SKM-1 (cell line): ENCODE results near the gene UGT2B10.
"Not testable (repeated sequence)": the region's sequence is repeated elsewhere in the genome, so short reads cannot be mapped to it uniquely, and the experiment has no call there.

ENCODE experiments used
- DNase-seq: peaks from one replicate; lab custom pipeline; 2025; ENCODE audit not compliant: unreplicated experiment; lab: John Stamatoyannopoulos, UW

Gene UGT2B10

DNA sequence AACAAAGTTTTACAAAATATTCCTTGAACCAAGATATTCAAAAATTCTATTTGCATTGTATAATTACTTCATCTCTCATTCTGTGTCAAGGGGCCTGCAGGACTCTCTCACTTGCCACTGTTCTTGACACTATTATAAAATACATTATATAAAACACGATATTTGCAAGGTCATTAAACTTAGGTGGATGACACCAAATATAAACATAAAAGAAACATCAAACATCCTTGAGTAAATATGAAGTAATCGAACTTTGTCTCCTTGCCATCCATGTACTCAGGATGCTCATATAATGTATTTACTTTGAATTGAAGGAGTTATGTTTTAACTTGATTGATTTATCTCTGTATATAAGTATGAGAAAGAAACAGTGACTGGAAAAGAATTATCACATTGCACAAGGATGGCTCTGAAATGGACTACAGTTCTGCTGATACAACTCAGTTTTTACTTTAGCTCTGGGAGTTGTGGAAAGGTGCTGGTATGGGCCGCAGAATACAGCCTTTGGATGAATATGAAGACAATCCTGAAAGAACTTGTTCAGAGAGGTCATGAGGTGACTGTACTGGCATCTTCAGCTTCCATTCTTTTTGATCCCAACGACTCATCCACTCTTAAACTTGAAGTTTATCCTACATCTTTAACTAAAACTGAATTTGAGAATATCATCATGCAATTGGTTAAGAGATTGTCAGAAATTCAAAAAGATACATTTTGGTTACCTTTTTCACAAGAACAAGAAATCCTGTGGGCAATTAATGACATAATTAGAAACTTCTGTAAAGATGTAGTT is at the start of gene UGT2B10:
Gene UGT2B10 (plus strand): TSS at position 378 of the 793 bp plus-strand sequence. CDS start 26 bp downstream, at position 404.
- DNase-seq: not testable (repeated sequence)

DNA sequence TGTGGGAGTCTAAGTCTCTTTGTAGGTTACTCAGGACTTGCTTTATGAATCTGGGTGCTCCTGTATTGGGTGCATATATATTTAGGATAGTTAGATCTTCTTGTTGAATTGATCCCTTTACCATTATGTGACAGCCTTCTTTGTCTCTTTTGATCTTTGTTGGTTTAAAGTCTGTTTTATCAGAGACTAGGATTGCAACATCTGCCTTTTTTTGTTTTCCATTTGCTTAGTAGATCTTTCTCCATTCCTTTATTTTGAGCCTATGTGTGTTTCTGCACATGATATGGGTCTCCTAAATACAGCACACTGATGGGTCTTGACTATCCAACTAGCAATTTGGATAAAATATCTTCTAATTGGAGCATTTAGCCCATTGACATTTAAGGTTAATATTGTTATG is 44.0 kb upstream of the UGT2B10 start:
- DNase-seq: not testable (repeated sequence)

DNA sequence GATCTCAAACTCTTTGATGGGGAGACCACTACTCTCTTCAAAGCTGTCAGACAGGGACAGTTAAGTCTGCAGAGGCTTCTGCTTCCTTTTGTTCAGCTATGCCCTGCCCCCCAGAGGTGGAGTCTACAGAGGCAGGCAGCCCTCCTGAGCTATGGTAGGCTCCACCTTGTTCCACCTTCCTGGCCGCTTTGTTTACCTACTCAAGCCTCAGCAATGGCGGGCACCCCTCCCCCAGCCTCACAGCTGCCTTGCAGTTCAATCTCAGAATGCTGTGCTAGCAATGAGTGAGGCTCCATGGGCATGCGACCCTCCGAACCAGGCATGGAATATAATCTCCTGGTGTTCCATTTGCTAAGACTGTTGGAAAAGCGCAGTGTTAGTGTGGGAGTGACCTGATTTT is 42.1 kb upstream of the UGT2B10 start:
- DNase-seq: no peak

DNA sequence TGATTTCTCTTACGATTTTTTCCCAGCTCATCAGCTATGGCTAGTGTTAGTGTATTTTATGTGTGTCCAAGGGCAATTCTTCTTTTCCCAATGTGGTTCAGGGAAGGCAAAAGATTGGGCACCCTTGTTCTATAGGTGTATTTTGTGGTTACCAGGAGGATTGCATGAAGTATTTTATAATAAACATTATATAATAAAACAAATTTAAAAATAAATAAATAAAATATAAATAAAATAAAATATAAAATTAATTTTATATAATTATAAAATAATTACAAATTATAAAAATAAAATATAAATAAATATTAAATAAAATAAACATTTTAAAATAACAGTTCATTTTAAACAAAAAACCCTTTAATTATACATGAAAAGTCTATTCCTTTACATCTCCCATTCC is 35.6 kb upstream of the UGT2B10 start:
- DNase-seq: no peak

DNA sequence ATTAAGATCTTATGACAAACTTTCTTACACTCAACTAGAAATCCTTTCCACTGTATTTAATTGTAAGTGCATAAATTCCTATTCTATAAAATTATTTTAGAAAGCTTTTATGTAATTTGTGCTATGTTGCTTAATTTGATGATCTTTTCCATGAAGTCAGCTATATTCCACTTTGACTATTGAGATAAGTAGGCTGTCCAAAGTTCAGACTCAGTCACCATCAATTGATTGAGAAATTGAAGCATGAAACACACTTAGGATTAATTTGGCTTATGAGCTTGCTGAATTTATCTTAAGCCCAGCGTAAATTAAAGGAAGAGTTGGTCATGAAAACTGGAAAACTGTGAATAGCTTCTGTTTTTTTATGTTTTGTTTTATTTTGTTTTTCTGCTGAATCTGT is 18.7 kb upstream of the UGT2B10 start:
- no peak for DNase-seq

DNA sequence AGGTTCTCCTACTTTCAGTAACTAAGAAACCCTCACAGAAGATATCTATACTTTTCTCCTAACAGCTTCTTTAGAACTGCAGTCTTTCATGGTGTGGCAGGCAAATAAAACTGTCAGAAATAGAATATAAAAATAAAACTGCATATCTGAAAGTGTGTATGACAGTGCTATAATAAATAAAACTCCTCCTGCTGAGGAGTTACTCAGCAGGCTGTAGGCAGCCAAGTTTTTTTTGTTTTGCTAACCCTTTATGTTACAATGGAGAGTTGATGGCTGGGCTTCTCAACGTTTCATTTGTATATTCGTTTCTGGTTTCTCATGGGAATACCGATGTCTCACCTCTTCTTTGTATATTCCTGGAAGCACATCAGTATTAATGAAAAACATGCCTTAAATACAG is 18.2 kb upstream of the UGT2B10 start:
- DNase-seq: no peak

DNA sequence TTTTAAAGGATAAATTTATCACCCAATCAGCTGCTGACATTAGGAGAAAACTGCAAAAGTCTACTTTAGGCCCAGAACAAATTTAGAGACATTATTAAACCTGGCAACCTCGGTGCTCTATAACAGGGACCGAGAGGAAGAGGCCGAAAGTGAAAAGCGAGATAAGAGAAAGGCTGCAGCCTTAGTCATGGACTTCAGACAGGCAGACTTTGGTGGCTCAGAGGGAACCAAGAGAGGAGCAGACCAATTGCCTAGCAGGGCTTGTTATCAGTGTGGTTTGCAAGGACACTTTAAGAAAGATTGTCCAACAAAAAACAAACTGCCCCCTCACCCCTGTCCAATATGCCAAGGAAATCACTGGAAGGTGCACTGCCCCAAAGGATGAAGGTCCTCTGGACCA is 12.8 kb upstream of the UGT2B10 start:
- no peak for DNase-seq

DNA sequence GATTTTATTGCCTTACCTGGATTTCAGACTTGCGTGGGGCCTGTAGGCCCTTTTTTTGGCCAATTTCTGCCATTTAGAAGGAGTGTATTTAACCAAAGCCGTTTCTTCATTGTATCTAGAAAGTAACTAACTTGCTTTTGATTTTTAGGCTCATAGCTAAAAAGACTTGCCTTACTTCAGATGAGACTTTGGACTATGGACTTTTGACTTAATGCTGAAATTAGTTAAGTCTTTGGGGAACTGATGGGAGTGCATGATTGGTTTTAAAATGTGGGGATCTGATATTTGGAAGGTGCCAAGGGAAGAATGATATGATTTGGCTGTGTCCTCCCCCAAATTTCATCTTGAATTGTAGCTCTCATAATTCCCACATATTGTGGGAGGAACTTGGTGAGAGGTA is 7.7 kb upstream of the UGT2B10 start:
- DNase-seq: no peak

DNA sequence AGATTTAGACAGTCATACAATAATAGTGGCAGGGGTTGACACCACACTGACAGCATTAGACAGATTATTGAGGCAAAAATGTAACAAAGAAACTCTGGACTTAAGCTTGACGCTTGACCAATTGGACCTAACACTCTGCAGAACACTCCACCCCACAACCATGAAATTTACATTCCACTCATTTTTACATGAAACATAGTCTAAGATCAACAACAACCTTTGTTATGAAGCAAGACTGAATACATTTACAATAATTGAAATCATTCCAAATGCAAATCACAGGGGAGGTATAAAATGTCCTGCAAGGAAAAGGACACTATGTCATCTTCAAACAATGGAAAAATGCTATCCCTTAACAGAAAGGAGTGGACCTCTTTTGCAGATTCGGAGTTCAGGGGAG is 4.9 kb upstream of the UGT2B10 start:
- DNase-seq: no peak

DNA sequence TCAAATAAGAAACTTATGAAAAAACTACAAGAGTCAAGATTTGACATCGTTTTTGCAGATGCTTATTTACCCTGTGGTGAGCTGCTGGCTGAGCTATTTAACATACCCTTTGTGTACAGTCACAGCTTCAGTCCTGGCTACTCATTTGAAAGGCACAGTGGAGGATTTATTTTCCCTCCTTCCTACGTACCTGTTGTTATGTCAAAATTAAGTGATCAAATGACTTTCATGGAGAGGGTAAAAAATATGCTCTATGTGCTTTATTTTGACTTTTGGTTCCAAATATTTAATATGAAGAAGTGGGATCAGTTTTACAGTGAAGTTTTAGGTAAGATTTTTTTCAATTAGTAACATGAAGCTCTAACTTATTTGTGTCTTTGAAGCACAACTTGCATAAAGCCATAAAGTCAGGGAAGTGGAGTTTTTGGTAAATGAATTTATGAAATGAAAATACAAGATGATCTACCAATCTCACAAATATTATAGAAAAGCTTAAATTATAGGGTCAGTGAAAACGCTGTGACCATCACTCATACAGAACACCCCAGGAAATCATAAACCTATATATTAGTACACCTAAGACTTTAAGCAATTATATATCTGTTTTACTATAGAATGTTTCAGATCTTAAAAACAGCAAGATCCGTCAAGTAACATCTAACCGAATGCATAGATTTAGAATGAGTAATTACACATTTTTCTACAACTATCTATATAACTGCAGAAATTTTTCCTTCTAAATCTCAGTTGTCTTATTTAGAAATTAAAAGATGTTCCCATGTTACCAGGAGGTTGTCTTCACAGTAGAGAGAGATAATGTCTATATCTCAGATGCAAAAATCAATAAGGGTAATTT is 844 bp downstream of the UGT2B10 start:
- DNase-seq: not testable (repeated sequence)

DNA sequence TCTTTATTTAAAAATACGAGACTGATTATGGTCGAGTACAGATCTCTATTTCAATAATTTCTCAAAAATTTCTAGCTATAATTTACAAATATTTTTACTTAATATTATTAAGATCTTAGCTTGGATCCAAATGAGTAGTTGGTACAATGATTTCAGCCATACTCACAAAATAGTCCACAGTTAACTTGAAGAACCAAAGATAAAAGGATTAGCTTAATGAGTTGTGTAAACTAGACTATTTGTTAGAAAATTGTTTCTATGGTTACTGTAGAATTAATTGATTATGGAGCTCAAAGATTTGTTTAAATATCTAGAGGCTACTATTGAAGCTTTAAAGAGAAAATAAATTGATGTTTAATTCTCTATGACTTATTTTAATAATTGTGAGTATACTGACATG is 1.6 kb downstream of the UGT2B10 start:
- no peak for DNase-seq

DNA sequence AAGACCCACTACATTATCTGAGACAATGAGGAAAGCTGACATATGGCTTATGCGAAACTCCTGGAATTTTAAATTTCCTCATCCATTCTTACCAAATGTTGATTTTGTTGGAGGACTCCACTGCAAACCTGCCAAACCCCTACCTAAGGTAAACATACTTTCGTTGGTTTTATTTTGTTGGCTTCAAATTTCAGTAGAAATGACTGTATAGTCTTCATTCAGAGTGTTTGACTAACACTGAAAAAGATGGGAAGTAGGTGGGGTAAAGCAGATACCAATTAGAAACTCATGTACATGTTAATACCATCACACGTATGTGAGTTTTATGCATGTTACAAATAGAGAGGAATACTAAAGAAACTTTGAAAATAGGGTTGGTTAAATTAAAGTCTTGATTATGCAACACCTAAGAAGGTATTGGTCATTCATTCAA is 2.3 kb downstream of the UGT2B10 start:
- not testable (repeated sequence) for DNase-seq

DNA sequence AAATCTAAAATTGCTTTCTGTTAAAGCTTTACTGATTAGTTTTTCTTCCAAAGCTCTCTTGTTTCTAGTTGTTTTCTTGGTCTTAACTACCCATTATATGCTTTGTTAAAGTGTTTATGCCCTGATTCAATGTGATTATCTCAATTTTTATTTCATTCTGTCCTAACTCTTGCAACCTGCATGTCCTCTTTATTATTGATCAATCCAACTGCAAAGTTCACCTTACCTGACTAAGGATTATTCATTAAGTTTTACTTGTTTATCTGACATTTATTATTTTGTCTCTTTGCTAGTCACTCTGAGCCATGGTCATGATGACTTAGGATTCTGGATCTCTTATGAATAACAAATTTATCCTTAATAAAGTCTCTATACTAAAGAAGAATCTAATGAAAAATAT is 15.8 kb downstream of the UGT2B10 start:
- DNase-seq: no peak

DNA sequence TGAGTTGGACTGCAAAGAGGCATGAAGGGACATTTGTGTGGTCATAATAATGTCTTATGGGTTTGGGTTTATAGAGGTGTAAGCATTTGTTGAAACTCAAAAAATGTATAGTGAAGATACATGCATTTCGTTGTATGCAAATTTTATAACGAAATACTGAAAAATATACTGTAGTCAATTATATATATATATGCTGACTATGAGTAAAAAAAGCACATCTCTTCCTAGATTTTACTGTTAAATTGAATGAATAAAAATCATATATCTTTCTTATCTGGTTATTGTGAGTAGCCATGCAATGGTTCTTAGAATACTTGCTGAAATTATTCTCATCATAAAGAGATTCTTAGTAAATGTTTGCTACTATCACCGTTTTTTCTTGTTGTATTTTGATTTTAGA is 34.5 kb downstream of the UGT2B10 start:
- DNase-seq: no peak

DNA sequence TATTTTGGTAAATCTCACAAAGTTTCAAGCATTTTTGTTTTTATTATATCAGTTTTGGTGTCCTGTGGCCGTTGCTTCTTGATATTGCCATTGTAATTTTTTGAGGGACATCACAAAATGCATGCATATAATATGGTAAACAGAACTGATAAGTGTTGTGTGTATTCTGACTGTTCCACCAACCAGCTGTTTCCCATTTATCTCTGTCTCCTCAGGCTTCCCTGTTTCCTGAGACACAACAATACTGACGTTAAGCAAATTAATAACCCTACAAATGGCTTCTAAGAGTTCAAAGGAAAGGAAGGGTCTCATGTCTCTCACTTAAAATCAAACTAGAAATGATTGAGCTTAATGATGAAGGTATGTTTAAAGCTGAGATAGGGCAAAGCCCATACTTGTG is 40.0 kb downstream of the UGT2B10 start:
- no peak for DNase-seq

DNA sequence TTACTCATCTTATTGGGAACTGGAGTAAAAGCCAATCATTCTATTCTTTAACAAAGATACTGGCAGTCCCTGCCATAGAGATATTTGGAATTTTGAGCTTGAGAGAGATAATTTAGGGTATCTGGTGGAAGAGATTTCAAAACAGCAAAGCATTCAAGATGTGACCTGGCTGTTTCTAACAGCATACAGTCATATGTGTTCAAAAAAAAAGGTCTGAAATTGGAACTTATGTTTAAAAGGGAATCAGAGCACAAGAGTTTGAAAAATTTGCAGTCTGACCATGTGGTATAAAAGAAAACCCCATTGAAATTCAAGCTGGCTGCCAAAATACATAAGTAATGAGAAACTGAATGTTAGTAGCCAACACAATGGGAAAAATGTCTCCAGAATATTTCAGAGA is 42.2 kb downstream of the UGT2B10 start:
- no peak for DNase-seq

DNA sequence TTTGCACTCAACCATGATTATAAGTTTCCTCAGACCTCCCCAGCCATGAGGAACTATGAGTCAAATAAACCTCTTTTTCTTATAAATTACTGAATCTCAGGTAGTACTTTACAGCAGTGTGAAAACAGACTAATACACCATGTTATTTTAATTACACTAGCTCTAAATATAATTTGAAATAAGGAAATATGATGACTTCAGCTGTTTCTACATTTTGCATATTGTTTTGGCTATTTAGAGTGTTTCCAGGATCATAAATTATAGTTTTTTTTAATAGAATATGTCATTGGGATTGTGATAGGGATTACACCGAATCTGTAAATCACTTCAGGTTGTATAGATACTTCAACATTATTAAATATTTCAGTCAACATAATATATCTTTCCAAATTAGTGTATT is 43.9 kb downstream of the UGT2B10 start:
- DNase-seq: no peak

DNA sequence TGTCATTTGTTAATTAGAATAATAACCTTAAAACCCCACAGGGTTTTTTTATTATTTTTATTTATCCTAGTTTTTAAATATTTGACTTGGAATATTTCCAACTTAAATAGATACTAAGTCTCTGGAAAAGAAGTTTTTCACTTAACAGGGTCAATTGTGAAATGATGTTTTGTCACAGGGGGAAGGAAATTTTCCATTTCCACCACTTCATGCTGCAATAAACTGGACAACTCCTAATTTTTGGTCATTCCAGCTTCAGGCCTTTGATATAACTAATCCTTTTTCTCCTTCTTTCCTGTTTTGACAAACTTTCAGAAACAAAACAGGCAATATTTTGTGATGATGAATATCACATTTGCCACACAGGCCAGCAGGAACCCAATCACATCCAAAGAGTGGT is 45.3 kb downstream of the UGT2B10 start:
- no peak for DNase-seq

DNA sequence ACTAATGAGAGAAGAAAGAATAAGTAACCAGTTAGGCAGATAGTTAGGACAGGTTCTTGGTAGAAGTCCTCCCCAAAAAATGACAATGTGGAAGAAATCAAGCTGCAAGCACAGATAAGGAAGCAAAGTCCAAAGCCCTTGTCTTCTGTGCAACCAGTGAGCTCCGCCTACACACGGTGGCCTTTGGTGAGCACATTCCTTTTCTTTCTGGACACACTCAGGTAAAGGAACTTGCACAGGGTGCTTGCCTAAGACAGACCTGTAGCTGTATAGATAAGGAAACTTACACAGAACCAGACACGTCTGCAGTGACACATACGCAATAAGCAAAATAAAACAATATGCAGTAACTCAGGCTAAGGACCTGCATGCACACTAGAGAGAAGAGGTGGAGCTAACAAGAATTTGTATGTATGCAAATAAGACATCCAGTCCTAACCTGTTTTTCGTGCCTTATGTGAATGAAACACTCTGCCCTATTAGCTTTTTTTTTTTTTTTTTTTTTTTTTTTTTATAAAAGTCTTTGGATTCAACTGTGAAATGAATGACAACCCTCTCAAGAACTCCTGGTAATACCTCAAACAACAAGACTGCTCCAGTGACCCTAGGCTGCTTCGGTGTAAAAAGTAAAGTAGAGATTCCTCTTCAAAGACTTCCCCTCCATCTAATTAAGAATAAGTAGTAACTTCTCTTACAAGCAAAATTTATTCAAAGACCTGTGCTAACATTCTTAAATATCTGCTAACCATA is 48.8 kb downstream of the UGT2B10 start:
- no peak for DNase-seq

DNA sequence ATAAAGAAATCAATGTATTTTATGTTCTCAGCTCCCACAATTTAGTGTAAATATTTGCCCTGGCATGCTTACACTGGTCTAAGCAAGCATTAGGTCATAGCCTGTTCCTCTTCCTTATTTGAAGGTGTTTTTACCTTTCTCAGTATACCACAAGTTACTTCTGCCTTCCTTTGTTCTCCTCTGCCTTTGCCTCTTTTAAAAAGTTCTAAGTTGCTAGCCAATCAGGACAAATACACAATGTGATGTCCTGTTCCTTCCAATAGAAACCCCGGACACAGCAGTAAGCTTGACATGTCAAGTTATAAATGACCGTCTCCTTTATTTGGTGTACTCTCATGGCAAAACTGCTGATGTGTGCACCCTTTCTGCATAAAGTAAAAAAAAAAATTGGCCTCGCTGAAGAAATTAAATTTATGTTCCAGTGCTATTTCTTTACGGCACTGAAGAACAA is 49.4 kb downstream of the UGT2B10 start:
- DNase-seq: no peak

DNA sequence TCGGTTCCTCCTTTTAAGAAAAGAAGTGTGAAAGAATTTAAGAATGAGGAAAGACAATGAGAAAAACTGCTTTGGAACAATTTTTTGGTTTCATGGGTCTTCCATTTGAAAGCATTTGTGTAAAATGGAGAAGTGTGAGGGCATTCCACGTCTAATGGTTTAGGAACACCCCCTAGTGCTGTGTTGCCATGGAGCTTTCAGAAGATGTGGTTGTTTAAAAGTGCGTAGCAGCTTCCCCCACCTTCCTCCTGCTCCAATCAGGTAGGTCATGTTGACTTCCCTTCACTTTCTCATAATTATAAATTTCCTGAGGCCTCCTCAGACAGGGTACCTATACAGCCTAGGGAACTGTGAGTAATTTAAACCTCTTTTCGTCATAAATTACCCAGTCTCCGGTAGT is 50.0 kb downstream of the UGT2B10 start:
- DNase-seq: no peak
